Body of pancreas (tissue), 4 donors: ENCODE results near the gene CADPS.

Experiments used
- POLR2A ChIP-seq, 3 donors: fragments of 450-650 bp; IDR thresholded peaks; one replicate each; pipeline ENCODE4 v1.6.1; 2016; ENCODE audit warnings: antibody characterized with exemption in 3 of 3, mild to moderate bottlenecking in 2 of 3
- TF ChIP-seq, protein P1 (sequence below), 7 experiments: fragments of 450-650 bp in 4 of 7; fragments of 200-600 bp in 3 of 7; sonication (generic) in 3 of 7; IDR thresholded peaks; one replicate each; pipeline ENCODE4 v1.5.1; 2016 to 2019; ENCODE audit warnings: antibody characterized with exemption in 7 of 7

DNA sequence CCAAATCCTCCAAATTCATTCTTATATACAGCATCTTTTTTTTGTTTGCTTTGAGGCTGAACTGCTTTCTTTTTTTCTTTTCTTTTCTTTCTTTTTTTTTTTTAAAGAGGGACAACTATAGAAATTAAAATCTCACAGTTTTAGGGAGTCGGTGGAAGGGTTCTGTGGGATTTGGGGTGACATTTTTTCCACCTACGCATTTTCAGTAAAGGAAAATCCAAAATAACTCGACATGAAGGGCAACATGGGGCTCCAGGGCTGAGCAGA lies 498.8 kb downstream of the CADPS start:
- TF ChIP-seq, protein P1, sequence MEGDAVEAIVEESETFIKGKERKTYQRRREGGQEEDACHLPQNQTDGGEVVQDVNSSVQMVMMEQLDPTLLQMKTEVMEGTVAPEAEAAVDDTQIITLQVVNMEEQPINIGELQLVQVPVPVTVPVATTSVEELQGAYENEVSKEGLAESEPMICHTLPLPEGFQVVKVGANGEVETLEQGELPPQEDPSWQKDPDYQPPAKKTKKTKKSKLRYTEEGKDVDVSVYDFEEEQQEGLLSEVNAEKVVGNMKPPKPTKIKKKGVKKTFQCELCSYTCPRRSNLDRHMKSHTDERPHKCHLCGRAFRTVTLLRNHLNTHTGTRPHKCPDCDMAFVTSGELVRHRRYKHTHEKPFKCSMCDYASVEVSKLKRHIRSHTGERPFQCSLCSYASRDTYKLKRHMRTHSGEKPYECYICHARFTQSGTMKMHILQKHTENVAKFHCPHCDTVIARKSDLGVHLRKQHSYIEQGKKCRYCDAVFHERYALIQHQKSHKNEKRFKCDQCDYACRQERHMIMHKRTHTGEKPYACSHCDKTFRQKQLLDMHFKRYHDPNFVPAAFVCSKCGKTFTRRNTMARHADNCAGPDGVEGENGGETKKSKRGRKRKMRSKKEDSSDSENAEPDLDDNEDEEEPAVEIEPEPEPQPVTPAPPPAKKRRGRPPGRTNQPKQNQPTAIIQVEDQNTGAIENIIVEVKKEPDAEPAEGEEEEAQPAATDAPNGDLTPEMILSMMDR (IDR thresholded peaks at IDR 0.05), result no peak
- TF ChIP-seq POLR2A (IDR thresholded peaks at IDR 0.05), result no peak
